A673 (cell line): ENCODE results near the gene RBPMS2.

Experiments
- CTCF ChIP-seq: fragments of 300-800, 200-600 bp; sonication (generic); conservative IDR thresholded peaks from 2 replicates; pipeline ENCODE4 v1.5.1; 2017; ENCODE audit warnings: low read depth, mild to moderate bottlenecking, antibody characterized with exemption, low read length, moderate library complexity, mixed read lengths
- EZH2 ChIP-seq: fragments of 200-600 bp; sonication (generic); IDR thresholded peaks from 2 replicates; pipeline ENCODE4 v1.6.1; 2017; ENCODE audit warnings: borderline replicate concordance, low read depth, mild to moderate bottlenecking, mixed read lengths, antibody characterized with exemption, low read length; ENCODE audit not compliant: poor library complexity, severe bottlenecking

DNA sequence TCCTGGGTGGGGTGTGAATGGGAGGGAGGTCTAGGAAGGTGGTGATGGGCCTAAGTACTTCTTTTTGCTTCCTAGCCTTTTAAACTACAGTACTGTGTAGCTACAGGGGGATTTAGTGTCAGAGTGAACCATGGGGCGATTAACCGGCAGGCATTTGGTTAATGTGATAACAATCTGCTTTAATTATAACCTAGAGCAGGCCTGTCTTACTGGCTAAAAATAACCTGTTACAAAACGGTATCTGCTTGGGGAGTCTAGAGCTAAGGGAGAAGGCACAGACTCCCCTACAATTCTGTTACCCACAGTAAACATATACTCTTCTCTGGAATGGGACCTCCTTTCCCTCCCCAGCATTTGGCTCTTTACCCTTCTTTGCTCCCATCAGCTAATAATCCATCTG lies 85.4 kb downstream of the RBPMS2 start:
- TF ChIP-seq CTCF, result no peak
- TF ChIP-seq EZH2, result no peak
